HG03066 (cell line): ENCODE data around the gene WWC2.
"Not testable (repeated sequence)": the region's sequence is repeated elsewhere in the genome, so short reads cannot be mapped to it uniquely, and the experiment has no call there.

Source experiments
- ATAC-seq: cut with Tn5 transposase; IDR thresholded peaks from one replicate; pipeline ENCODE4 v1.9.1; 2021; ENCODE audit warnings: low read depth; ENCODE audit not compliant: unreplicated experiment

WWC2 gene

GRCh38 chr4:183193730-183194338 is 94.8 kb downstream of the WWC2 start:
- not testable (repeated sequence) for ATAC-seq

- ATAC-seq: no peak
These were observed 96.5 kb downstream of the WWC2 start for GRCh38 chr4:183195534-183195933.

- ATAC-seq: no peak
These were observed 98.1 kb downstream of the WWC2 start for GRCh38 chr4:183197140-183197539.

DNA sequence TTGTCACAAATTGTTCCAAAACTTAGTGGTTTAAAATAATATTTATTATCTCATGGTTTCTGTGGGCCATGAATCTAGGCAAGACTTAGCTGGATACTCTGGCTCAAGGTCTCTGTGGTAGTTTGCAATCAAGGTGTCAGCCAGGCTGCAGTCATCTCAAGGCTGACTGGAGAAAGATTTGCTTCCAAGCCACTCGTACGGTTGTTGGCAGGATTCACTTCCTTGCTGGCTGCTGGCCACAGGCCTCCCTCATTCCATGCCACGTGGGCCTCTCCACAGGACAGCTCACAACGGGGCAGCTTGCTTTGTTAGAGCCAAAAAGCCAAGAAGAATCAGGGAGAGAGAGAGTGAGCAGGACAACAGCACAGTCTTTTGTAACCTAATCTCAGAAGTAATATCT is 101.4 kb downstream of the WWC2 start:
- no peak for ATAC-seq

GRCh38 chr4:183201331-183201730 is 102.3 kb downstream of the WWC2 start:
- ATAC-seq: no peak

- no peak for ATAC-seq
These were observed 103.5 kb downstream of the WWC2 start for GRCh38 chr4:183202523-183202922.

- ATAC-seq: no peak
These were observed 105.7 kb downstream of the WWC2 start for GRCh38 chr4:183204793-183205192.

GRCh38 chr4:183205193-183205592 is 106.1 kb downstream of the WWC2 start:
- no peak for ATAC-seq

DNA sequence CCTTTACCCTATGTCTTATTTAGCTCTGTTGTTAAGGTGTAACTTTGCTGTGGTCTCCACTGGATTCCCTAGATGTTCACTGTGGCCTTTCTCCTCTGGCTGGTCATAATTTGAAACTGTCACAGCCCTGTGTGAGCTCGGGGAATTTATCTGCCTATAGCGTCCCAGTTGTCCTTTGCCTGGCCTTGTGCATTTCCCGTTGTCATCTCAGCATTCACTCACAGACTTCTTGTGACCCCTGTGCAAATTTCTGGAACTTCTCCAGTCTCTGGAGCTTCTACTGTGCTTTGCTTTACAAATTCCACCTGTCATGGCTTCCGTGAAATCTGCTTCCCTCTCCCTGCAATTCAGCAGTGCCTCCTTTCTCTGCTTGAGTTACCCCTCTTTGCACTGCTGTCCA is 106.7 kb downstream of the WWC2 start:
- no peak for ATAC-seq

DNA sequence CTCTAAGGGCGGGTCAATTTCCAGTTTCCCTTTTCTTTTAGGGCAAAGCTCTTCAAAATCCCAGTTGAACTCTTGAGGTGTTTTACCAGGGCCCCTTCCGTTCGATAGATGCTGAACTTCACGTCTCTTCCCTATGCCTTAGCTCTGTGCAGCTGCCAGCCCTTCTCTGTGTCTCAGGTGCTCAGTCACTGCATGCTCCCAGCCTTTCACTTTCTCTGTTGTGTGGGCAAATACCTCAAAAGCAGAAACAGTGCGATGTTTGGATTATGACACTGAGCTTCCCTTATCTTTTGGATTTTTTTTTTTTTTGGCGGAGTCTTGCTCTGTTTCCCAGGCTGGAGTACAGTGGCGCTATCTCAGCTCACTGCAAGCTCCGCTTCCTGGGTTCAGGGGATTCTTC is 112.5 kb downstream of the WWC2 start:
- no peak for ATAC-seq

- no peak for ATAC-seq
These were observed 114.9 kb downstream of the WWC2 start for GRCh38 chr4:183213996-183214395.

- ATAC-seq: no peak
These were observed 115.9 kb downstream of the WWC2 start for GRCh38 chr4:183214912-183215488.

DNA sequence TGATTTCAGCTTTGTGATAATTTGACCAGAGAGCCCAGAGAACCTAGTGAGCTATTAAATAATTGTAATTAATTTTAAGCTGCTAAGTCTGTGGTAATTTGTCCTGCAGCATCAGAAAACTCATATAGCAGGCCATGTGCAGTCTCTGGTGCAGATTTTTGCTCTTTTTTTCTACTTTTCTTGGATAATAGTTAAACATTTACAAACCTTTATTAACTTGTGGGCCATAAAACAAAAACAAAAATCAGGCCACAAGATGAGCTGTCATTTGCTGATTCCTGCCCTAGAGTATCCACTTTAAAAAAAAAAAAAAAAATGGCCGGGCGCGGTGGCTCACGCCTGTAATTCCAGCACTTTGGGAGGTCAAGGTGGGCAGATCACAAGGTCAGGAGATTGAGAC is 121.2 kb downstream of the WWC2 start:
- ATAC-seq: no peak

DNA sequence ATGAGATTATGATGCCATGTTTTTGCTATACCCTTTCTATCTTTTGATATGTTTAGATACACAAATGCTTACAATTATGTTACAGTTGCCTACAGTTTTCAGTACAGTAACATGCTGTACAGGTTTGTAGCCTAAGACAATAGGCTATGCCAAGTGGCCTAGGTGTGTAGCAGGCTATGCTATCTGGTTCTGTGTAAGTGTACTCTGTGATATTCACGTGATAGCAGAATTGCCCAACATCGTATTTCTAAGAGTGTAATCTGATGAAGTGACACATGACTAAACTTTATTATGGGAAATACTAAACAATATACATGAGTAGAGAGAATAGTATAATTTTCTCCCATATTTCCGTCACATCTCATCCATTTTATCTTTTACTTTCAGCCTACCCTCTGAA is 124.0 kb downstream of the WWC2 start:
- no peak for ATAC-seq

DNA sequence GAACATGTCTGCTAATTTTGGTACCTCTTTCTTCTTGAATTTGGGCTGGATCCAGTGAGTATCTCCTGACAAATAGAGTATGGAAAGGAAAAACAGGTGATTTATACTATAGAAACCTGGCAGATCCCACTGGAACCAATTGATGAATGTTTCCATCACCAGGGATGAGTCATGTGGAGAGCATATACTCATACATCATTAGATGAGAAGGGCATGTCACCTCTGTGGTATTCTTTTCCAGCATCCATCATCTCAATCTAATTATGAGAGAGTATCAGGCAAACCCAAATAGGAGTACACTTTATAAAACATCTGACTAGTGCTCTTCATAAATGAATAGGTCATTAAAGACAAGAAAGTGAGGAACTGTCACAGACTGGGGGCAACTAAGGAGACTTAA is 130.3 kb downstream of the WWC2 start:
- ATAC-seq: no peak

DNA sequence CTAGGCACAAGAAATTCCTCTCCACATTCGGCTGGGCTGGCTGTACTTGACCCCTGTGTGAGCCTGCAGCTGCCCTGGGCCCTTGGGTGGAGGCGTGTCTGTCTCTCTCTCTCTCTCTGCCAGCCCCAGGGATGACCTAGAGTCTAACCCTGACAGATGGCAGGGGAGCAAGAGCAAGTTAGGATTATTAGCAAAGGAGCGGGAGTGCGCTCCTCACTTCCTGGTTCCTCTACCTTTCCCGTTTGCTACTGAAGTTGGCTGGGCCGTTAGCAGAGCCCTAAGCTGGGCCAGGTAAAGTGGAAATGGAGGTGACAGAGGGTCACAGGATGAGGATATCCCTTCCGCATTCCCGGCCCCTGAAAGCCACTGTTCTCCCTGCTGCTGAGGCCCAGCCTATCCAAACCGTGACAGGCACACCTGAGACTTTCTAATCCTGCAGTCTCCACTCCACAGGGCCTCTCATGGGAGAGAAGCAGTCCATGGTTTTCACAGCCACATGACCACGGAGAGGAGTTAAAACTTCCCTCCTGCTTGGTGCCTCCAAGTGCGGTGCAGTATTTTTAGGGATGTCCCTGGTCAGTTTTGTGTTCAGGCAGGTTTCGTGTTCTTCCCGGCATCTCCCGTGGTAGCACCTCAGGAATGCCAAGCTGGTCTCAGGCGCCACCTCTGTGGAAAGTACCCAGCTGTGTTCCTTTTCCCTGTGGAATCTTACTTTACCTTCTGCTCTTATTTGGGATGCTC is 141.7 kb downstream of the WWC2 start:
- no peak for ATAC-seq

DNA sequence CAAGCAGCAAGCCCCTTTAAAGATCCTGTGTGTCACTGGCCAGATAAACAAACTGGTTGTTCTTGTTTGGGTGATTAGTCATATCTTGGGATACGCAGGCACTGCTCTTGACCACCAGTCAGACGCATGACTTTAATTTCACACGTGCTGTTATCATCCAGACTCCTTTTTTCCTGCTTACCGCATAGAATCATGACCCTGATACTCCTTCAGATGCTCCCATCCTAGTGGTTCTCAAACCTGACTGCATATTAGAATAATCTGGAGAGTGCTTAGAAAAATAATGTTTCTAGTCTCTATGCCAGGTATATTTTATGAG is 142.2 kb downstream of the WWC2 start:
- ATAC-seq: no peak

DNA sequence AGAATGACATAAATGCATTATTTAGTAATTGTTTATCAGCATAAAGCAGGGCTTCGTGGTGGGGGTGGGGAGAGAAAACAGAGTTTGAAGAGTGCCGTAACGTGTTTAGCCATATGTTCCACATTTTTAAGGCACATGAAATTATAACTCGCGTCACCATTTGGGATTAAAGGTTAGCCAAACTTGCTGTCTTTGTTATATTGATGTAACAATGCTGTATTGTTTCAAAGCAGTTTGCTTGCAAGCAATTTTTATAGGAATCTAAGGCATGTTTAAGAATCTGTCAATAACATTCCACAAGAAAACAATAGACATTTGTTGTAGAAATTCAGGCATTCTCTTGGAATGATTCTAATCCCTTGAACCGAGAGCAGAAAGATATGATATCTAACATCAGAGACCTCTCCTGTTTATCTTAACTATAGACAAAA is 142.7 kb downstream of the WWC2 start:
- no peak for ATAC-seq

DNA sequence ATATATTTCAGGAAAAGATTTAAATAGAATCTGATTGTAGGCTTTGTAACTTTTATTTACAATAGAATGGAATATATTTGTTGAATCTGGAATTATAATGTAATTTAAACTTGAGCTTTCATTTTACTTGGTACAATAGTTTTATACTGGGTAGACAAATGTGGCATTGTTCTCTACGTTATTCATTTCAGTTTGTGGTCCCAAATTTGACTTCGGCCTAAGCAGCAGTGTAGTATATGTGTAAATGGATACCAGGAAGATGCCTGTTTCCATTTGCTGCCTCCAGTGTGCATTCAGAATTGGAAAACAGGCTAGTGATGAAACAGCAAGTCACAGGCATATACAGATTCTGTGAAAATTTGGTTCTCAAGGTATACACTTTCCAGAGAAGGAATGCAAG is 143.2 kb downstream of the WWC2 start:
- no peak for ATAC-seq

DNA sequence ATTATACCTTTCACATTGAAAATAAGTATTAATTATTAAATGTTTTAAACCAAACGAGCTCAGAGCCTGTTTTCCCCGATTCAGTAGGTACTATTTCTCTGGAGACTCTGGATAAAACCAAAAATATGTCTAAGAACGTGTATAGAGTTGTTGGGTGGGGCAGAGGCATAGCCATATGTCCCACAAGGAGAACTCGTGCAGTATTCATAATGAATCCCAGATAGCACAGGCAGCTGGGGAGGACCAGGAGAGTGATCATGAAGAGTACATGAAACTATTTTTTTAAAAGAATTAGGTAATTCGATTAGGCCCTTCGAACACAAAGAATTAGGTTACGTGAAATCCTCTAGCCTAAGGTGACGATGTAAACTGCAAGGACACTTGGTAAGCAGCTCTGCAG is 145.0 kb downstream of the WWC2 start:
- ATAC-seq: no peak

DNA sequence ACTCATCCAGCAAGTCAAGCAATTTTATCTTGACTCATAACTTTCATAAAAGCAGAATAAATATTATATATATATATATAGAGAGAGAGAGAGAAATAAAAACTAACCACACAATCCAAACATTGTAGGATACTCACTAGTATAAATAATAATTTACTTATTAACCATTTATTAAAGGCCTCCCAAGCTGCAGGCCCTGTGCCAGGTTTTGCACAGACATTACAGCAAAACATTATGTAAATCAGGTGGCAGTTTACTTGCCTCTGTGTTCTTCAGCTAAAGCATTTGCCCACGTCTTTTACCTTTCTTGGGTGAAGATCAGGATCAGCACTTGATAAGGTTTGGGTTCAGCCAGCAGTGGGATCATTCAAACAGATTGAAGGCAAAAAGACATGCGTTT is 145.4 kb downstream of the WWC2 start:
- ATAC-seq: no peak

- ATAC-seq: no peak
These were observed 149.1 kb downstream of the WWC2 start for GRCh38 chr4:183248201-183248600.
